HG03159 (cell line): Measurements from ENCODE around the gene PRR19.
A peak's percentile ranks its signal among the peaks of the same experiment; 100 is the strongest.
"Not testable (repeated sequence)": the region's sequence is repeated elsewhere in the genome, so short reads cannot be mapped to it uniquely, and the experiment has no call there.

Experiments
- ATAC-seq: cut with Tn5 transposase; IDR thresholded peaks from one replicate; pipeline ENCODE4 v1.9.1; 2021; ENCODE audit warnings: mild to moderate bottlenecking, moderate library complexity; ENCODE audit not compliant: unreplicated experiment

Gene PRR19, protein sequence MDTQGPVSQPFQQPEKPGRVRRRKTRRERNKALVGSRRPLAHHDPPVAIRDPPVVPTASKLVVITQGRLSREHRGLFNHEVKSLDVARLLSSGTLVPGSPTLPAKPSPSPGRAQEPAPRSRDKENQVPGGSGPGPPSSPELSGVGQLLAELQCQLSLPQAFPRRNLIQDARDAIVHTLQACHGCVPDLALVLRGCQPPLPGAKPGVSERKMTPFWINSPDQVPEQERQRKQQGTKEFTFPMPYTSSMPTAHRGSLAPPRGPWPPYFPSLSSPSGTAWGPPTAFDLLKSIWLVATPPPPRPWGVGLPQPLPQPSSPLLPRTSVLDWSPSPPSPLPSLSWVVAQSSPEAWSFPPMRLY

GRCh38 chr19:42301646-42302203, at the start of gene PRR19:
Gene PRR19 (plus strand): TSS chr19:42302132. CDS start chr19:42309585, 7,453 bp downstream.
- ATAC-seq, result no peak

GRCh38 chr19:42252365-42253244, 49.3 kb upstream of the PRR19 start:
- ATAC-seq, result no peak

GRCh38 chr19:42253245-42254088, 48.5 kb upstream of the PRR19 start:
- ATAC-seq, result peak; percentile 15

DNA sequence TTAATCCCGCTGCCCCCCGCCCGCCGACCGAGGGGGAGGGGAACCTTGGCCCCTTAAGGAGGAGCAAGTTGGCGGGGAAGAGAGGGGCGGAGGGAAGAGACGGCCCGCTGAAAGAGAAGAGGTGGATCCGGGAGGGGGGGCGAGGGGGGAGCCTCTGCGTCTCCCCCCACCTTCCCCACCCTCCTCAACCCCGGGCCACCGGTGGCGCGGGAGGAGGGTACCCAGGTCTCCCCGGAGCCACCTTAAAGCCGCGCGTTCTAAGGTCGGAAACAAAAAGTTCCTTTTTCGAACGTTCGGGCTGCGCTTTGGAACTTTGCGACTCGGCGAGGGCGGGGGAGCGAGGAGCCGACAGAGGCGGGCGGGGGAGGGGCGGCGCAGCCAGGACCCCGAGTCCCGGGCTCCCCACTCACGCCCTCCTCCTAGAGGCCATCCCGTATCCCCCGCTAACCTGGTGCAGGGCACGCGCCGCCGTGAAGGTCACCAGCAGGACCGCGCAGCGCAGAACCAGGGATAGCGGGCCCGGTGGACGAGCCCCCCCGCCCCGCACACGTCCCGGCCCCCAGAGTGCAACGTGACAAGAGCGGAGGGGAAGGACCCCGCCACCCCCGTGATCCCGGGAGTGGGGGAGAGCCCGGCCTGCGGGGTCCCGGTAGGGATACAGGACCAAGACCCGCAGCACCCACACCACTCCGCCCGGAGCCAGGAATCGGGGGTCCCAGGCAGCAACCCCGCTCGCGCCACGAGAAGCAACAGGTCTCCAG, 47.7 kb upstream of the PRR19 start:
- ATAC-seq, result peak; percentile 29

GRCh38 chr19:42254850-42255765, 46.8 kb upstream of the PRR19 start, which contains the start of gene ERF:
Gene ERF (minus strand): TSS chr19:42255128. CDS start chr19:42254999, 129 bp downstream.
- peak; percentile 63 for ATAC-seq

- no peak for ATAC-seq
Observed at GRCh38 chr19:42255766-42256745, 45.9 kb upstream of the PRR19 start.

DNA sequence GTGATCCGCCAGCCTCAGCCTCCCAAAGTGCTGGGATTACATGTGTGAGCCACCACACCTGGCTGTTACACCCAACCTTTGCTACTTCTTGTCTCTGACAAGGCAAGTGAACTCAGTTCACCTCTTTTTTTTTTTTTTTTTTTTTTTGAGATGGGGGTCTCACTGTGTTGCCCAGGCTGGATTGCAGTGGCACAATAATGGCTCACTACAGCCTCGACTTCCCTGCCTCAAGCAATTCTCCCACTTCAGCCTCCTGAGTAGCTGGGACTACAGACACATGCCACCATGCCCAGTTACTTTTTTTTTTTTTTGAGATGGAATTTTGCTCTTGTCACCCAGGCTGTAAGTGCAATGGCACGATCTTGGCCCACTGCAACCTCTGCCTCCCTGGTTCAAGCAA, 44.1 kb upstream of the PRR19 start:
- ATAC-seq, result not testable (repeated sequence)

DNA sequence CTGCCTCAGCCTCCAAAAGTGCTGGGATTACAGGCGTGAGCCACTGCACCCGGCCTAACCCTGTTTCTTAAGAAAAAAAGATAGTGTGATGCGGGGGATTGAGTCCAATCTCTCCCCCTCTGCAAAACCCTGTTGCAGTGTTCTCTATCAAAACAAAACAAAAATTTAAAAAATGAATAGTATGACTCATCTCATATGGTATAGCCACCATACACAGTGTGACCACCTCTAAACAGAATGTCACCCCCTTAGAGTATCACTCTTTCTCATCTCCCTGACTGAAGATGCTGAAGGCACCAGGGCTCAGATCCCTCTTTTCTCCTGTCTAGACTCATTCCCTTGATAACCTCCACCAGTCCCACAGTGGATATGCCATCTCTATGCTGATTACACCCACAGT, 40.2 kb upstream of the PRR19 start:
- no peak for ATAC-seq

DNA sequence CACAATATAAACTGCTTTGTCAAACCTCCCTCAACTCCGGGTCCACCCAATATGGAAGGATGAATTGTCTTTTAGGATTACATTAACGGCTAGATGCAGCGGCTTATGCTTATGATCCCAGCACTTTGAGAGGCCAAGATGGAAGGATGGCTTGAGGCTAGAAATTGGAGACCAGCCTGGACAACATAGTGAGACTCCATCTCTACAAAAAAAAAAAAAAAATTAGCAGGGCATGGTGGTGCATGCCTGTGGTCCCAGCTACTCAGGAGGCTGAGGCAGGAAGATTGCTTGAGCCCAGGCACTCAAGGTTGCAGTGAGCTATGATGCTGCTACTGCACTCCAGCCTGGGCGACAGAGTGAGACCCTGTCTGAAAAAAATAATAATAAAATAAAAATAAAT, 35.8 kb upstream of the PRR19 start:
- not testable (repeated sequence) for ATAC-seq

GRCh38 chr19:42266928-42267603, 34.9 kb upstream of the PRR19 start:
- not testable (repeated sequence) for ATAC-seq

DNA sequence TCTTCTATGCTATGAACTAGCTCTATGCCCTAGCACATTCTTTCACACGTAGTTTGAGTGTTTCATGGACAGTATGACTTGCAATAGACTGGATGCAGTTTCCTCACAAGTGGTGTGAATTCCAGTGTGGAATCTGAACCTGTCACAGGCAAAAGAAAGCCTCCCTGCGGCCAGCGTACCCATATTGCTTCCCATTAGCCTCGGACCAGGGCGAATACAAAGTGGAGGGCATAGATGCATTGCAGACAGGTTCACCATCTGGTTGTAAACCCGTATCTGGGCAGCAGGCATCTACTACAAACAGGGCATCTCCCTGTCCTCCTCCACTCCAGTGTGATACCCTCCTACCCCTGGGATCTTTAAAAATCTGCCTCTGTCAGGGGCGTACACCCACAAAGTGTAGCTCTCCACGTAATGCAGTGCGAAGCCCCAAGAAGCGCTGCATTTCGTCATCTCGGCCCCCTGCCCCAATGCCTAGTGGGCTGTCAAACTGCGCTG, 34.2 kb upstream of the PRR19 start:
- no peak for ATAC-seq

- ATAC-seq, result peak; percentile 50
Observed at GRCh38 chr19:42268142-42268703, 33.7 kb upstream of the PRR19 start.

DNA sequence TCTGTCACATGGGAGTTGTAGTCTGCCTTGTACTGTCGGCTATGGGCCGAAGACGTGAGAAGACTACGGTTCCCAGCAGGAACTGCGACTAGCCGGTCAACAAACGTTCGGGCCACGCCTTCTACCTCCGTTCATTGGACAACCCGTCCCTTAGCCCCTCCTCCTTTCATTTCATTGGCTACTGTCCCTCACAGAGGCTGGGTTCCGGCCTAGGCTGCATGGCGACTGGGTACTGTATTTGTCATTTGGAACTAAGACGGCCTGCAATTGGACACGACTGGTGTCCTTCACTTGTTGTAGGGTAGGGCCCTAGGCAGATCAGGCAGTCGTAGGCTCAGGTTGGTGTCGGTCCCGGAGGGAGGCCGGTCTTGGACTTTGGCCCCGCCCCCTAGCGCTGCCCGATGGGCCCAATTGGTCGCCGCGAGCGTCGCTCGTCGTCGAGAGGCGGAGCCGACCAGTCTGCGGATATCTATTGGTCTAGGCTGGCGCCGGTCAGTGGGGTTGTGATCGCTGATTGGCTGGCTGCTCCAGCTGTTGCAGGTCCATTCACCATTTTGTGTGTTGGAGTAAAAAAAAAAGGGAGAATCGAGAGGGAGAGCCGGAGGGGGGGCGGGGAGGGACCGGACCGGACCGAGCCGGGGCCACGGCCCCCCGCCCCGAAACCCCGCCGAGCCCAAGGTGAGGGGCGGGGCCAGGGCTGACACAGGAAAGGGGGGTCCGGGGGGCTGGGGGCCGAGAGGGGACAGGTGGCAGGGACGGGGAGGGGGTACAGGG, 33.0 kb upstream of the PRR19 start, which contains the start of gene CIC:
Gene CIC, plus strand, starts transcription at position 549 of the 774 bp plus-strand sequence. CDS start 2,532 bp downstream, outside the sequence.
- ATAC-seq, result peak; percentile 83

- ATAC-seq, result no peak
Observed at GRCh38 chr19:42269478-42270345, 32.2 kb upstream of the PRR19 start.
